ENCODE data around the gene TECPR1. TPM values are rescaled to one million over a fixed set of nuclear protein-coding genes. Genes with fewer than 3 reads are reported as not detected.

TECPR1 gene
- total RNA-seq, 2 donors from 2014 or later = 41.6 to 53.8 TPM

- DNase-seq (ENCODE audit: low spot score) (no peak), ATAC-seq (ENCODE audit: insufficient number of reproducible peaks, low FRiP score, low read depth) (no peak)
- H3K9me3 ChIP-seq = no peaks in the 10 kb centered on the region
- H3K4me1 ChIP-seq (ENCODE audit: control insufficient read depth in 1 of 2, low read depth in 2 of 2) = no peaks in the 10 kb centered on the region
- no peak overlapping the region for H3K27ac ChIP-seq
- H3K36me3 ChIP-seq = peaks cover 32% of the 10 kb centered on the region
- no peak overlapping the region for H3K4me3 ChIP-seq
- no peaks in the 10 kb centered on the region for H3K27me3 ChIP-seq (replicated peaks; ENCODE audit: insufficient read depth)
- TF ChIP-seq CTCF (IDR thresholded peaks at IDR 0.05) = peak; percentile 39
These were observed 10.9 kb downstream of the TECPR1 start for GRCh38 chr7:98240961-98241673.

- Histone ChIP-seq H3K4me1 (ENCODE audit: control insufficient read depth in 1 of 2, low read depth in 2 of 2) (no peaks in the 10 kb centered on the region), H3K27ac (no peak overlapping the region), H3K27me3 (replicated peaks; ENCODE audit: insufficient read depth) (no peaks in the 10 kb centered on the region), H3K9me3 (no peaks in the 10 kb centered on the region), H3K36me3 (peaks cover 32% of the 10 kb centered on the region), H3K4me3 (no peak overlapping the region)
- no peak for TF ChIP-seq CTCF (IDR thresholded peaks at IDR 0.05)
- ATAC-seq (ENCODE audit: insufficient number of reproducible peaks, low FRiP score, low read depth) = no peak
- no peak for DNase-seq (ENCODE audit: low spot score)
These were observed 13.1 kb downstream of the TECPR1 start for GRCh38 chr7:98238976-98239375.

DNA sequence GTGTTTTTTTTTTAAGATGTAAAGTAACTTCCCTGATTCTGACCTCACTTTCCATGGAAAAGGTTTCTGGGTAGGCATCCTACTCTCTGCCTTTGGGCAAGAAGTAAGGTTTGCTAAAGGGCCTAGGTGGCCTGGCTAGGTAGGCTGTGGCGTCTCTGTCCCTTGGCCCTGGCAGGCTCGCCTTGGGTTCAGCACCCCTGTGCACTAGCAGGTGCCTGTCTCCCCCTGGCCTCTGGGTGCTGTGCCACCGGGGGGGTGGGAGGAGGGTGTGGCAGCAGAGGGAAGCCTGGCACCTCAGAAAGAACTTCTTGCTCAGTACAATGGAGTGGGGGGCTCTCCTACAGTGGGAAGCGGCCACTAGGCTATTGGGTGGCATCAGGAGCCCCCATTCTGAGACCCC lies 14.0 kb downstream of the TECPR1 start:
- no peaks in the 10 kb centered on the region for H3K9me3 ChIP-seq
- no peak overlapping the region for H3K4me3 ChIP-seq
- H3K27me3 ChIP-seq (replicated peaks; ENCODE audit: insufficient read depth) = no peaks in the 10 kb centered on the region
- no peak overlapping the region for H3K27ac ChIP-seq
- H3K4me1 ChIP-seq (ENCODE audit: control insufficient read depth in 1 of 2, low read depth in 2 of 2) = no peaks in the 10 kb centered on the region
- no peak for TF ChIP-seq CTCF (IDR thresholded peaks at IDR 0.05)
- no peak for ATAC-seq (ENCODE audit: insufficient number of reproducible peaks, low FRiP score, low read depth)
- H3K36me3 ChIP-seq = peaks cover 38% of the 10 kb centered on the region
- no peak for DNase-seq (ENCODE audit: low spot score)

GRCh38 chr7:98236355-98237185 lies 15.5 kb downstream of the TECPR1 start:
- H3K36me3 ChIP-seq = peaks cover 35% of the 10 kb centered on the region
- H3K27me3 ChIP-seq (replicated peaks; ENCODE audit: insufficient read depth) = no peaks in the 10 kb centered on the region
- no peak overlapping the region for H3K4me3 ChIP-seq
- ATAC-seq (ENCODE audit: insufficient number of reproducible peaks, low FRiP score, low read depth) = no peak
- no peak for DNase-seq (ENCODE audit: low spot score)
- H3K27ac ChIP-seq = no peak overlapping the region
- no peak for TF ChIP-seq CTCF (IDR thresholded peaks at IDR 0.05)
- no peaks in the 10 kb centered on the region for H3K4me1 ChIP-seq (ENCODE audit: control insufficient read depth in 1 of 2, low read depth in 2 of 2)
- no peaks in the 10 kb centered on the region for H3K9me3 ChIP-seq

DNA sequence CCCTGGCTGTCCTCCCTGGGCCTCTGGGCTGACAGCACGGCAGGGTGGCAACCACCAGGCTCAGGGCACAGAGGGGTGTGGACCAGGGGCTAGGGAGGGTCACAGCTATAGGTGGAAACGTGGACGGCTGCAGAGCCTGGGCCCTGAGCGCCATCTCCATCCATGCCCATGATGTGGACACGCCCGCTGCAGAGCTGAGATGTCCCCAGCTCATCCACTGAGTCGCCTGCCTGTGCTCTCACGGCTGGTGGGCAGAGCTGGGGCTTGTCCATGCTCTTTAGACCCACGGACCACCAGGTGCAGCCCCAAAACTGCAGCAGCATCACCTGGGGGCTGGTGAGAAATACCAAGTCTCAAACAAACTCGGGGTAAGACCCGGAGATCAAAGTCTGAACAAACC lies 16.1 kb downstream of the TECPR1 start:
- DNase-seq (ENCODE audit: low spot score) (no peak), ATAC-seq (ENCODE audit: insufficient number of reproducible peaks, low FRiP score, low read depth) (no peak)
- Histone ChIP-seq H3K27me3 (replicated peaks; ENCODE audit: insufficient read depth) (no peaks in the 10 kb centered on the region), H3K27ac (no peak overlapping the region), H3K4me3 (no peak overlapping the region), H3K4me1 (ENCODE audit: control insufficient read depth in 1 of 2, low read depth in 2 of 2) (no peaks in the 10 kb centered on the region), H3K36me3 (peaks cover 35% of the 10 kb centered on the region), H3K9me3 (no peaks in the 10 kb centered on the region)
- TF ChIP-seq CTCF (IDR thresholded peaks at IDR 0.05) = no peak
